ENCODE measurements around the gene SMARCC1.

DNA sequence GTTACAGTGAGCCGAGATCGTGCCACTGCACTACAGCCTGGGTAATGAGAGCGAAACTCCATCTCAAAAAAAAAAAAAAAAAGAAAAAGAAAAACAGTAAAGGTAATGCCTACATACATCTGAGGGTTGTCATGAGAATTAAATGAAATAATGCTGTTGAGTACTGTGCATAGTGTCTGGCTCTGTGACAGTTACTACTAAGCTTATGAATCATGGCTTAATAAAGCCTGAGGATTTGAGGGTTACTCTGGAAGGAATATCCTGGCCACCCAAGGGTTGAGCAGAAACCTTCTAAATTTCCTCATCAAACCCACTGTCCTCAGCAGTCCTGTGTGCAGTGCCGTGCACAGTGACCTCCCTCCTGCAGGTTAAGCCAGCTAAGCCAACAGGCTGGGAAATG, 241.4 kb downstream of the SMARCC1 start:
- TF ChIP-seq, protein P1, sequence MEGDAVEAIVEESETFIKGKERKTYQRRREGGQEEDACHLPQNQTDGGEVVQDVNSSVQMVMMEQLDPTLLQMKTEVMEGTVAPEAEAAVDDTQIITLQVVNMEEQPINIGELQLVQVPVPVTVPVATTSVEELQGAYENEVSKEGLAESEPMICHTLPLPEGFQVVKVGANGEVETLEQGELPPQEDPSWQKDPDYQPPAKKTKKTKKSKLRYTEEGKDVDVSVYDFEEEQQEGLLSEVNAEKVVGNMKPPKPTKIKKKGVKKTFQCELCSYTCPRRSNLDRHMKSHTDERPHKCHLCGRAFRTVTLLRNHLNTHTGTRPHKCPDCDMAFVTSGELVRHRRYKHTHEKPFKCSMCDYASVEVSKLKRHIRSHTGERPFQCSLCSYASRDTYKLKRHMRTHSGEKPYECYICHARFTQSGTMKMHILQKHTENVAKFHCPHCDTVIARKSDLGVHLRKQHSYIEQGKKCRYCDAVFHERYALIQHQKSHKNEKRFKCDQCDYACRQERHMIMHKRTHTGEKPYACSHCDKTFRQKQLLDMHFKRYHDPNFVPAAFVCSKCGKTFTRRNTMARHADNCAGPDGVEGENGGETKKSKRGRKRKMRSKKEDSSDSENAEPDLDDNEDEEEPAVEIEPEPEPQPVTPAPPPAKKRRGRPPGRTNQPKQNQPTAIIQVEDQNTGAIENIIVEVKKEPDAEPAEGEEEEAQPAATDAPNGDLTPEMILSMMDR (IDR thresholded peaks at IDR 0.05 in 2 of 3, conservative IDR thresholded peaks at IDR 0.05 in 1 of 3; ENCODE audit: borderline replicate concordance in 1 of 3, insufficient read depth in 1 of 3, low read depth in 2 of 3, low read length in 2 of 3), result no peak
- TF ChIP-seq POLR2A (IDR thresholded peaks at IDR 0.05; ENCODE audit: borderline replicate concordance, extremely low read depth, insufficient read depth, insufficient read length), result no peak
- no peak for TF ChIP-seq YY1 (IDR thresholded peaks at IDR 0.05; ENCODE audit: extremely low read depth, insufficient replicate concordance, low read depth, low read length)
- TF ChIP-seq ZFX (IDR thresholded peaks at IDR 0.05), result no peak
- no peak for TF ChIP-seq RAD21 (IDR thresholded peaks at IDR 0.05; ENCODE audit: low read depth)
- no peak for TF ChIP-seq POLR2AphosphoS5 (IDR thresholded peaks at IDR 0.05; ENCODE audit: low read depth, low read length)
